ENCODE data around the gene EFCAB14. TPM values are rescaled to one million over a fixed set of nuclear protein-coding genes. Genes with fewer than 3 reads are reported as not detected.

Gene EFCAB14
- total and polyA plus RNA-seq, 9 of the 15 experiments (the other 6 are each of a cell fraction or from before 2014, with no cell fraction given) = 7.3 to 49.0 (median 37.3) TPM

- TF ChIP-seq CEBPZ (IDR thresholded peaks at IDR 0.05; ENCODE audit: borderline replicate concordance, low read depth, low read length) = no peak
- 0 out of 4 replicates have a peak, but pooled peaks have one; percentile 45 to 50 for TF ChIP-seq MLLT1 (IDR thresholded peaks at IDR 0.05)
- TF ChIP-seq NR2C1 (IDR thresholded peaks at IDR 0.05) = no peak
- no peak for TF ChIP-seq NR2C1 (tag; IDR thresholded peaks at IDR 0.05)
- peak; percentile 76 for TF ChIP-seq CTBP1 (IDR thresholded peaks at IDR 0.05; ENCODE audit: borderline replicate concordance)
- TF ChIP-seq ZNF75A (CRISPR knock-in tag; IDR thresholded peaks at IDR 0.05) = no peak
- TF ChIP-seq SRF (CRISPR knock-in tag; IDR thresholded peaks at IDR 0.05) = no peak
- TF ChIP-seq ARID2 (IDR thresholded peaks at IDR 0.05) = peak; percentile 95
- TF ChIP-seq MAZ (CRISPR knock-in tag; conservative IDR thresholded peaks at IDR 0.05 in 1 of 2, IDR thresholded peaks at IDR 0.05 in 1 of 2) = no peak; a peak in 1 of 4 replicates
- no peak for TF ChIP-seq ZNF3 (CRISPR knock-in tag; IDR thresholded peaks at IDR 0.05)
- peak; percentile 94 to 98 for TF ChIP-seq RAD21 (CRISPR knock-in tag; conservative IDR thresholded peaks at IDR 0.05 in 1 of 2, IDR thresholded peaks at IDR 0.05 in 1 of 2)
- TF ChIP-seq ZNF239 (CRISPR knock-in tag; IDR thresholded peaks at IDR 0.05) = no peak
- no peak for TF ChIP-seq ZNF785 (CRISPR knock-in tag; IDR thresholded peaks at IDR 0.05)
- peak; percentile 23; the same call in 1 of the 2 replicates for TF ChIP-seq BCOR (IDR thresholded peaks at IDR 0.05)
- no peak for TF ChIP-seq GABPB1 (CRISPR knock-in tag; IDR thresholded peaks at IDR 0.05)
- no peak for TF ChIP-seq GTF2E2 (tag; IDR thresholded peaks at IDR 0.05)
- no peak for TF ChIP-seq RBM14 (IDR thresholded peaks at IDR 0.05; ENCODE audit: borderline replicate concordance, insufficient read depth, low read depth, low read length)
- TF ChIP-seq KAT2B (IDR thresholded peaks at IDR 0.05; ENCODE audit: low read depth, low read length) = no peak
- TF ChIP-seq KDM4B (IDR thresholded peaks at IDR 0.05; ENCODE audit: borderline replicate concordance in 2 of 2, low read depth in 1 of 2) = no peak
- TF ChIP-seq HDAC2 (IDR thresholded peaks at IDR 0.05) = no peak
- no peak for TF ChIP-seq PURB (CRISPR knock-in tag; IDR thresholded peaks at IDR 0.05; ENCODE audit: low read depth)
- TF ChIP-seq OTX1 (CRISPR knock-in tag; IDR thresholded peaks at IDR 0.05) = no peak
- TF ChIP-seq TARDBP (IDR thresholded peaks at IDR 0.05) = no peak
- no peak for TF ChIP-seq SP1 (CRISPR knock-in tag; IDR thresholded peaks at IDR 0.05)
- TF ChIP-seq FOSL1 (tag; conservative IDR thresholded peaks at IDR 0.05) = no peak
- no peak for TF ChIP-seq YBX1 (IDR thresholded peaks at IDR 0.05)
- no peak for TF ChIP-seq MCM2 (IDR thresholded peaks at IDR 0.05; ENCODE audit: low read depth)
These were observed 6.2 kb upstream of the EFCAB14 start (continued) for GRCh38 chr1:46724991-46725735.

All from K562 (cell line).